Karpas-422 (cell line): ENCODE results near the gene GDF10. TPM values are rescaled to one million over a fixed set of nuclear protein-coding genes. Genes with fewer than 3 reads are reported as not detected.

Experiments
- DNase-seq: peaks from one replicate; pipeline ENCODE4 v3.0.0-alpha.2; 2015
- H2AFZ ChIP-seq: fragments of 200-600 bp; sonication (generic); 2 replicates; pipeline ENCODE4 v1.6.1; 2014; ENCODE audit warnings: antibody characterized with exemption, low read length, mixed read lengths
- H3K27ac ChIP-seq: fragments of 200-600 bp; sonication (generic); 2 replicates; pipeline ENCODE4 v1.5.1; 2014; ENCODE audit warnings: mild to moderate bottlenecking, low read length, moderate library complexity
- H3K27me3 ChIP-seq: fragments of 200-600 bp; sonication (generic); 2 replicates; pipeline ENCODE4 v1.6.1; 2014; ENCODE audit warnings: low read length, mixed read lengths
- H3K36me3 ChIP-seq: fragments of 200-600 bp; sonication (generic); 2 replicates; pipeline ENCODE4 v1.6.1; 2014; ENCODE audit warnings: low read length, mixed read lengths; ENCODE audit not compliant: insufficient read depth
- H3K4me1 ChIP-seq: fragments of 200-600 bp; sonication (generic); 2 replicates; pipeline ENCODE4 v1.6.1; 2014; ENCODE audit warnings: mild to moderate bottlenecking, low read length, mixed read lengths
- H3K4me2 ChIP-seq: fragments of 200-600 bp; sonication (generic); 2 replicates; pipeline ENCODE4 v1.6.1; 2014; ENCODE audit warnings: low read length, low read depth, mild to moderate bottlenecking; ENCODE audit not compliant: poor library complexity, severe bottlenecking
- H3K4me3 ChIP-seq: fragments of 200-600 bp; sonication (generic); 2 replicates; pipeline ENCODE4 v1.5.1; 2014; ENCODE audit warnings: mild to moderate bottlenecking, antibody characterized with exemption, low read length, mixed read lengths
- H3K79me2 ChIP-seq: fragments of 200-600 bp; sonication (generic); 2 replicates; pipeline ENCODE4 v1.6.1; 2014; ENCODE audit warnings: mild to moderate bottlenecking, low read length, mixed read lengths
- H3K9ac ChIP-seq: fragments of 200-600 bp; sonication (generic); 2 replicates; pipeline ENCODE4 v1.6.0; 2014; ENCODE audit warnings: low read length
- H3K9me2 ChIP-seq: fragments of 200-600 bp; sonication (generic), shearing (Covaris generic); replicated peaks from 2 replicates; pipeline ENCODE4 v1.6.0; 2014; ENCODE audit warnings: mild to moderate bottlenecking, low read length, moderate library complexity; ENCODE audit not compliant: insufficient read depth
- H3K9me3 ChIP-seq: fragments of 300-700, 200-600 bp; sonication (generic); 2 replicates; pipeline ENCODE4 v1.6.1; 2014; ENCODE audit warnings: low read length, mixed read lengths
- H4K20me1 ChIP-seq: fragments of 200-600 bp; sonication (generic); 2 replicates; pipeline ENCODE4 v1.6.1; 2014; ENCODE audit warnings: mild to moderate bottlenecking, antibody characterized with exemption, low read length, low read depth; ENCODE audit not compliant: insufficient read depth
- total RNA-seq: library from RNA; depleted of rRNA; stranded (reverse); fragments of >200 nt; shearing (Covaris generic); gene quantifications from 2 replicates; pipeline ENCODE4 v1.2.3, GENCODE V29; 2014; ENCODE audit warnings: low replicate concordance

Gene GDF10
- total RNA-seq, 1 experiment from 2014 or later = not detected

DNA sequence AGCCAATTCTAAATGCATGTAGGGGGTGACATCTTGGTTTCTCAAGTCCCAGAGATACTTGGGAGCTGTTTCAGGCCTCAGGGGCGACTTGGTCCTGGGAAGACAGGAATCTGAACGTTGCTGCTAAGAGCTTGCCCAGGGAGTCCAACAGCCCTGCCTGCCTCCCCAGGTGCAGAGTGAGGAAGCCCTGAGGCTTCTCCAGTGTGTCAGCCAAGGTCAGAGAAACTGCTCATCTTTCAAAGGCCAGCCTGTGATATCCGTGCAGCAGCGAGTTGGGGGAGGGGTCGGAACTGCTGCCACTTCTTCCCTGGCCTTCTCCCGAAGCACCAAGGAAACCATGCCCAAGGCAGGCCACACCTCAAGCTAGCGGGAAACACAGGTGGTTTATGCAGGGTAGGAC, 32.0 kb downstream of the GDF10 start:
- Histone ChIP-seq H3K9me3 (no peaks in the 10 kb centered on the region), H3K27me3 (no peaks in the 10 kb centered on the region), H3K36me3 (no peaks in the 10 kb centered on the region), H3K4me2 (no peak overlapping the region), H3K9ac (no peak overlapping the region), H4K20me1 (no peaks in the 10 kb centered on the region), H3K9me2 (no peaks in the 10 kb centered on the region), H3K4me1 (no peaks in the 10 kb centered on the region), H3K79me2 (no peaks in the 10 kb centered on the region), H2AFZ (no peak overlapping the region), H3K4me3 (no peak overlapping the region), H3K27ac (no peak overlapping the region)
- DNase-seq = no peak

DNA sequence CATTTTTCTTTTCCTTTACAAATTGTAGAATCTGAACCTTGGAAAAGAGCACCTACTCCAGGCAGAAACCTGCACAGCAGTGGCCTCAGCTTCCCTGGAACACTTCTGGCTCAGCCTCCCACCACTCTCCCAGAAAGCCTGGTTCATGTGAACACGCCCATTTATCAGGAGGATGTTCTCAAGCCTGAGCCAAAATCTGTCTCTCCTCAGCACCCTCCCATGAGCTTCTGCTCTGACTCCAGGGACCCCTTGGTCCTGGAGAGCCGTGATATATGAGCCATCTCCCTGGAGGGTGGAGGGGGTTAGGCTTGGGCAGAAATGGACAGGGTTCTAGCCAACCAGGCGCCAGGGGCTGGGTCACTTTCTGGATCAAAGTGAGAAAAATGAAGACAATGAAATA, 32.4 kb downstream of the GDF10 start:
- H3K4me2 ChIP-seq = no peak overlapping the region
- no peak overlapping the region for H3K27ac ChIP-seq
- H3K4me1 ChIP-seq = no peaks in the 10 kb centered on the region
- no peak for DNase-seq
- H4K20me1 ChIP-seq = no peaks in the 10 kb centered on the region
- H3K36me3 ChIP-seq = no peaks in the 10 kb centered on the region
- H3K79me2 ChIP-seq = no peaks in the 10 kb centered on the region
- no peaks in the 10 kb centered on the region for H3K27me3 ChIP-seq
- H2AFZ ChIP-seq = no peak overlapping the region
- H3K9me3 ChIP-seq = no peaks in the 10 kb centered on the region
- no peak overlapping the region for H3K9ac ChIP-seq
- H3K4me3 ChIP-seq = no peak overlapping the region
- no peaks in the 10 kb centered on the region for H3K9me2 ChIP-seq

- no peaks in the 10 kb centered on the region for H3K79me2 ChIP-seq
- H3K27me3 ChIP-seq = no peaks in the 10 kb centered on the region
- H3K9me2 ChIP-seq = no peaks in the 10 kb centered on the region
- H3K4me1 ChIP-seq = no peaks in the 10 kb centered on the region
- no peaks in the 10 kb centered on the region for H3K36me3 ChIP-seq
- H3K9ac ChIP-seq = no peak overlapping the region
- H3K27ac ChIP-seq = no peak overlapping the region
- H3K9me3 ChIP-seq = no peaks in the 10 kb centered on the region
- DNase-seq = no peak
- H2AFZ ChIP-seq = no peak overlapping the region
- H4K20me1 ChIP-seq = no peaks in the 10 kb centered on the region
- H3K4me3 ChIP-seq = no peak overlapping the region
- no peak overlapping the region for H3K4me2 ChIP-seq
Observed at GRCh38 chr10:47332946-47333345, 32.9 kb downstream of the GDF10 start.

GRCh38 chr10:47333532-47333931, 33.5 kb downstream of the GDF10 start:
- no peaks in the 10 kb centered on the region for H3K27me3 ChIP-seq
- no peak overlapping the region for H3K4me2 ChIP-seq
- no peak for DNase-seq
- H3K9ac ChIP-seq = no peak overlapping the region
- no peak overlapping the region for H3K4me3 ChIP-seq
- H4K20me1 ChIP-seq = no peaks in the 10 kb centered on the region
- no peaks in the 10 kb centered on the region for H3K36me3 ChIP-seq
- no peak overlapping the region for H2AFZ ChIP-seq
- no peak overlapping the region for H3K27ac ChIP-seq
- H3K79me2 ChIP-seq = no peaks in the 10 kb centered on the region
- no peaks in the 10 kb centered on the region for H3K9me2 ChIP-seq
- no peaks in the 10 kb centered on the region for H3K9me3 ChIP-seq
- no peaks in the 10 kb centered on the region for H3K4me1 ChIP-seq

- Histone ChIP-seq H3K9me3 (no peaks in the 10 kb centered on the region), H4K20me1 (no peaks in the 10 kb centered on the region), H3K4me2 (no peak overlapping the region), H3K9ac (no peak overlapping the region), H3K9me2 (no peaks in the 10 kb centered on the region), H3K4me3 (no peak overlapping the region), H3K36me3 (no peaks in the 10 kb centered on the region), H3K79me2 (no peaks in the 10 kb centered on the region), H3K27ac (no peak overlapping the region), H3K27me3 (no peaks in the 10 kb centered on the region), H3K4me1 (no peaks in the 10 kb centered on the region), H2AFZ (no peak overlapping the region)
- DNase-seq = no peak
Observed at GRCh38 chr10:47334466-47335295, 34.7 kb downstream of the GDF10 start.

- no peaks in the 10 kb centered on the region for H3K79me2 ChIP-seq
- no peaks in the 10 kb centered on the region for H3K36me3 ChIP-seq
- peaks cover 4% of the 10 kb centered on the region; the same call in 1 of the 2 replicates for H3K4me1 ChIP-seq
- DNase-seq = no peak
- H3K4me3 ChIP-seq = no peak overlapping the region
- H3K27ac ChIP-seq = no peak overlapping the region
- no peak overlapping the region for H2AFZ ChIP-seq
- no peaks in the 10 kb centered on the region for H3K9me2 ChIP-seq
- H4K20me1 ChIP-seq = no peaks in the 10 kb centered on the region
- no peaks in the 10 kb centered on the region for H3K9me3 ChIP-seq
- no peak overlapping the region for H3K9ac ChIP-seq
- no peaks in the 10 kb centered on the region for H3K27me3 ChIP-seq
- H3K4me2 ChIP-seq = no peak overlapping the region
Observed at GRCh38 chr10:47335906-47336305, 35.9 kb downstream of the GDF10 start.

GRCh38 chr10:47336387-47337134, 36.6 kb downstream of the GDF10 start:
- H3K79me2 ChIP-seq = no peaks in the 10 kb centered on the region
- H3K4me3 ChIP-seq = no peak overlapping the region
- no peaks in the 10 kb centered on the region for H3K9me3 ChIP-seq
- H3K36me3 ChIP-seq = no peaks in the 10 kb centered on the region
- no peak for DNase-seq
- peaks cover 4% of the 10 kb centered on the region; the same call in 1 of the 2 replicates for H3K4me1 ChIP-seq
- H3K27ac ChIP-seq = no peak overlapping the region
- no peak overlapping the region for H3K4me2 ChIP-seq
- H2AFZ ChIP-seq = no peak overlapping the region
- no peaks in the 10 kb centered on the region for H3K9me2 ChIP-seq
- H4K20me1 ChIP-seq = no peaks in the 10 kb centered on the region
- H3K27me3 ChIP-seq = no peaks in the 10 kb centered on the region
- H3K9ac ChIP-seq = no peak overlapping the region

- H2AFZ ChIP-seq = no peak overlapping the region
- no peak for DNase-seq
- no peaks in the 10 kb centered on the region for H3K9me2 ChIP-seq
- H3K9ac ChIP-seq = no peak overlapping the region
- peaks cover 4% of the 10 kb centered on the region; the same call in 1 of the 2 replicates for H3K4me1 ChIP-seq
- no peaks in the 10 kb centered on the region for H3K36me3 ChIP-seq
- H3K27me3 ChIP-seq = no peaks in the 10 kb centered on the region
- H3K79me2 ChIP-seq = no peaks in the 10 kb centered on the region
- H3K27ac ChIP-seq = no peak overlapping the region
- H3K9me3 ChIP-seq = no peaks in the 10 kb centered on the region
- H3K4me2 ChIP-seq = no peak overlapping the region
- H4K20me1 ChIP-seq = no peaks in the 10 kb centered on the region
- H3K4me3 ChIP-seq = no peak overlapping the region
Observed at GRCh38 chr10:47337310-47337709, 37.3 kb downstream of the GDF10 start.
